ENCODE measurements around the gene FCHSD2.

The FCHSD2 gene

GRCh38 chr11:72940417-72940816 lies 201.7 kb downstream of the FCHSD2 start:
- H3K4me3 ChIP-seq (ENCODE audit: low read depth, low read length), result no peak overlapping the region
- TF ChIP-seq, protein P1, sequence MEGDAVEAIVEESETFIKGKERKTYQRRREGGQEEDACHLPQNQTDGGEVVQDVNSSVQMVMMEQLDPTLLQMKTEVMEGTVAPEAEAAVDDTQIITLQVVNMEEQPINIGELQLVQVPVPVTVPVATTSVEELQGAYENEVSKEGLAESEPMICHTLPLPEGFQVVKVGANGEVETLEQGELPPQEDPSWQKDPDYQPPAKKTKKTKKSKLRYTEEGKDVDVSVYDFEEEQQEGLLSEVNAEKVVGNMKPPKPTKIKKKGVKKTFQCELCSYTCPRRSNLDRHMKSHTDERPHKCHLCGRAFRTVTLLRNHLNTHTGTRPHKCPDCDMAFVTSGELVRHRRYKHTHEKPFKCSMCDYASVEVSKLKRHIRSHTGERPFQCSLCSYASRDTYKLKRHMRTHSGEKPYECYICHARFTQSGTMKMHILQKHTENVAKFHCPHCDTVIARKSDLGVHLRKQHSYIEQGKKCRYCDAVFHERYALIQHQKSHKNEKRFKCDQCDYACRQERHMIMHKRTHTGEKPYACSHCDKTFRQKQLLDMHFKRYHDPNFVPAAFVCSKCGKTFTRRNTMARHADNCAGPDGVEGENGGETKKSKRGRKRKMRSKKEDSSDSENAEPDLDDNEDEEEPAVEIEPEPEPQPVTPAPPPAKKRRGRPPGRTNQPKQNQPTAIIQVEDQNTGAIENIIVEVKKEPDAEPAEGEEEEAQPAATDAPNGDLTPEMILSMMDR (IDR thresholded peaks at IDR 0.05; ENCODE audit: low read depth, low read length), result no peak

- TF ChIP-seq, protein P1 (IDR thresholded peaks at IDR 0.05; ENCODE audit: low read depth, low read length), result no peak
- H3K4me3 ChIP-seq (ENCODE audit: low read depth, low read length), result no peak overlapping the region
Observed at GRCh38 chr11:72939031-72939430, 203.1 kb downstream of the FCHSD2 start.

DNA sequence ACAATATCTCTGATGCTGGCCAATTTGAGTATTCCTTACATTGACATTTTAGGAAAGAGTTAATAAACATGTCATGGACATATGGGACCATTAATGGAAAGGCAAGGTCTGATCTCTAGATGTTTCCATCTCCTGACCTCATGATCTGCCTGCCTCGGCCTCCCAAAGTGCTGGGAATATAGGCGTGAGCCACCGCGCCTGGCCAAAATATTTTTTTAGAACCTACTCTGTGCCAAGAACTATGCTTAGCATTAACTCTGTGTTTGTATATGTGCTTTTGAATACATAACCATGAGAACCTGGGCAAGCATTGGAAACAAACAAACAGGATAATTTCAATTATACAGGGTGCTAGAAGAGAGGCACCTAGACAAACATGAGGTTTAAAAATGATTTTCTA lies 204.7 kb downstream of the FCHSD2 start:
- TF ChIP-seq, protein P1 (IDR thresholded peaks at IDR 0.05; ENCODE audit: low read depth, low read length), result no peak

DNA sequence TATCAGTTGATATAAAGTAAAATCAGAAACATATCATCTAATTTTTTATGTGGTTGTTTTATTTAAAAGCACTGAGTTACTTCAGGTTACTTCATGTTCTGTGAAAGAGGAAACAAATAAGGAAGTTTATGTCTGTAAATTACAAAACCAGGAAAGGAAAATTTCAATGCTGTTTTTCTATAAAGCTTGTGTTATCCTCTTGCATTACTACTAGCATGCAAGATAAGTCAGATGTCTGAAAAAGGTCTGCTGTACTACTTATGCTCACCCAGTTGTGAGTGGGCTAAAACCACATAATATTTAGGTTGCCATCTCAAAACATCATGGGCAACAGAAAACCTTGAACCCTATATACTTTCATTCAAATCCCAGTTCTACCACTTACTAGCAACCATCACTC lies 206.4 kb downstream of the FCHSD2 start:
- TF ChIP-seq, protein P1 (IDR thresholded peaks at IDR 0.05; ENCODE audit: low read depth, low read length), result no peak
- no peak overlapping the region for H3K4me3 ChIP-seq (ENCODE audit: low read depth, low read length)

More for the DNA sequence above, 204.7 kb downstream of the FCHSD2 start:
- H3K4me3 ChIP-seq (ENCODE audit: low read depth, low read length), result no peak overlapping the region

DNA sequence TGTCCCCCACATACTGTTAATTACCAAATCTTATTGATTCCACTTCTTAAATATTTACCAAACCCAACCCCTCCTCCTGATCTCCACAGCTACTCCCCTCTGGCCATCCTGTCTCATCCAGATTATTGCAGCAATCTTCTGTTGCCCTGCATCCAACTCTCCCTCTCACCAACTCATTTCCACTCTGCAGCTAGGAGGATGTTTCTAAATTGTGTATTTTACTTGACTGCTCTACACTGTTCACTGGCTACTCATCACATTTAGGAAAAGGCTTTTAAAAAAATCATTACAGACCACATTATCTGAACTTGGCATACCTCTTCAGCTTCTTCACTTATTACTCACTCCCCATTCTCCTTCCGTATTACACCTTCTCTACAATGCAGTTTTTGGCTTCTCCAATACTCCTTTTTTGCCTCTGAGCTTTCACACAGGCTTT lies 210.0 kb downstream of the FCHSD2 start:
- TF ChIP-seq, protein P1 (IDR thresholded peaks at IDR 0.05; ENCODE audit: low read depth, low read length), result no peak
- H3K4me3 ChIP-seq (ENCODE audit: low read depth, low read length), result no peak overlapping the region

DNA sequence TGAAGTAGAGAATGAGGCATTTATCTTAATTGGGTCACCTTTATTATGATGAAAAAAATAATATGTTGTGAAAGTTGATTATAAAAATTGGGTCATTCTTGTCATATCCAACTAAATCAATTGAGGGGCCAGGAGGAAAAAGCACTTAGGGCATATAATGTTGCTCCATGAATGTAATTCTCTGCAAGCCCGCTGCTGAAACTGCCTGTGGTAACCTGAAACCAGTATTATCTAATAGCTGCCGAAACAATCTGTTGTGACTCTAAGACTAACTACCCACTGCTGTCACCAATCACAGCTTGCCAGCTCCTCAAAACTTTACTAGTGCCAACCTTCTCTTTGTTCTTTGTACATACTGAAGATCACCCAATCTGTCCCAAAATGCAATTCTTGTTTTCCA lies 212.1 kb downstream of the FCHSD2 start:
- H3K4me3 ChIP-seq (ENCODE audit: low read depth, low read length), result no peak overlapping the region
- TF ChIP-seq, protein P1 (IDR thresholded peaks at IDR 0.05; ENCODE audit: low read depth, low read length), result no peak

GRCh38 chr11:72929256-72929655 lies 212.9 kb downstream of the FCHSD2 start:
- TF ChIP-seq, protein P1 (IDR thresholded peaks at IDR 0.05; ENCODE audit: low read depth, low read length), result no peak
- H3K4me3 ChIP-seq (ENCODE audit: low read depth, low read length), result no peak overlapping the region

Data from WI38 (cell line).